RWPE2 (cell line): ENCODE results near the gene DPM1.
"Not testable (repeated sequence)": the region's sequence is repeated elsewhere in the genome, so short reads cannot be mapped to it uniquely, and the experiment has no call there.

Experiments
- ATAC-seq: fragments of 200-7000 bp; cut with Tn5 transposase; 3 replicates; pipeline ENCODE4 v1.9.1; 2021; ENCODE audit warnings: low read depth
- DNase-seq: peaks from one replicate; pipeline ENCODE4 v3.0.0-alpha.2; 2020; ENCODE audit warnings: low spot score
- H3K27ac ChIP-seq: fragments of 450-650 bp; 2 replicates; pipeline ENCODE4 v1.5.1; 2017; ENCODE audit warnings: mild to moderate bottlenecking; ENCODE audit not compliant: poor library complexity, severe bottlenecking
- H3K27me3 ChIP-seq: fragments of 250-450 bp; sonication (Bioruptor Pico); 2 replicates; pipeline ENCODE4 v1.5.1; 2021; ENCODE audit warnings: mild to moderate bottlenecking, moderate library complexity; ENCODE audit not compliant: insufficient read depth, poor library complexity, severe bottlenecking
- H3K36me3 ChIP-seq: fragments of 250-450 bp; sonication (Bioruptor Pico); 2 replicates; pipeline ENCODE4 v1.5.1; 2020; ENCODE audit warnings: low read depth, mild to moderate bottlenecking, moderate library complexity
- H3K4me1 ChIP-seq: fragments of 250-450 bp; sonication (Bioruptor Pico); 2 replicates; pipeline ENCODE4 v1.5.1; 2021; ENCODE audit warnings: mild to moderate bottlenecking, moderate library complexity; ENCODE audit not compliant: insufficient read depth, poor library complexity, severe bottlenecking
- H3K4me3 ChIP-seq: fragments of 250-450 bp; sonication (Bioruptor Pico); 2 replicates; pipeline ENCODE4 v1.5.1; 2021; ENCODE audit warnings: mild to moderate bottlenecking, moderate library complexity; ENCODE audit not compliant: severe bottlenecking
- H3K9me3 ChIP-seq: fragments of 250-450 bp; sonication (Bioruptor Pico); 2 replicates; pipeline ENCODE4 v1.5.1; 2021; ENCODE audit warnings: mild to moderate bottlenecking, moderate library complexity; ENCODE audit not compliant: severe bottlenecking
- TF ChIP-seq, protein P1 (sequence below): fragments of 450-650 bp; IDR thresholded peaks from one replicate; pipeline ENCODE4 v1.5.1; 2017; ENCODE audit warnings: mild to moderate bottlenecking, moderate library complexity; ENCODE audit not compliant: poor library complexity, severe bottlenecking

The DPM1 gene

DNA sequence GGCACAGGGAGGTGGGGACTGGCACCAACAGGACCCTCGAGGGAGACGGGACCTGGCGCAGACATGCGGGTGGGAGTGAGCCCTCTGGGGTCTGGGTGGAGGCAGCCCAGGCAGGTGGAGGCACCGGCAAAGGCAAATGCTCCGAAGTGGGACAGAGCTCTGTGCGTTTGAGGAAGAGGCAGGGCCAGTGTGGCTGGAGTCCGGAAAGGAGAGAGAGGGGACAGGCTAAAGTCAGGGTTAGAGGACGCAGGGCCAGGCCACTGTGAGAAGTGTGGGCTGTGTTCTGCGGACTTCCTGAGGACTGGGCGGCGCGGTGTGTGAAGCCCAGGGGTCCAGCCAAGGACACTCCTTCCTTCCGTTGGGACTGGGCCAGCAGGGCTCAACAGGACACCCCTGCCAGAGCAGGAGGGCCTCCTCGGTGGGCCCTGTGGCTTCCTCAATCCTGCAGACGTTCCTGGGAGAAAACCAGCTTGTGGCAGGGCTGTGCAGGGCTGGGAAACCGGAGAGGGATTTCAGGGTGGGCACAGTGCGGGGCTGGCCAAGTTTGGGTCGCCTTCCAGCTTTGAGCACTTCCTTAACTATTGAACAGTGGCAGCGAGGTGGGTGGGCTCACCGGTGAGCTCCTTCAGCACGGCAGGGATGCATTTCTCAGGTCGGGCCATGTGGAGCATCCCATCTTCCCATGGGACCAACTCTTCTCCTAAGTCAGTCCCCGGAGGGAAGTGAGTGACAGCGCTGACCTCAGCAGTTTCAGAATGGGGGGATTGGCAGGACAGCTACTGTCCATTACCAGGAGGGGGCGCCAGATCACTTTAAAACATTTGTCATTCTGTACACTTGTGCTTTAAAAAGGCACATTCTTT lies 22.8 kb upstream of the DPM1 start:
- ATAC-seq = no peak
- no peaks in the 10 kb centered on the region for H3K36me3 ChIP-seq
- no peaks in the 10 kb centered on the region for H3K9me3 ChIP-seq
- no peaks in the 10 kb centered on the region for H3K27me3 ChIP-seq
- no peak overlapping the region for H3K4me3 ChIP-seq
- no peak for DNase-seq
- TF ChIP-seq, protein P1, sequence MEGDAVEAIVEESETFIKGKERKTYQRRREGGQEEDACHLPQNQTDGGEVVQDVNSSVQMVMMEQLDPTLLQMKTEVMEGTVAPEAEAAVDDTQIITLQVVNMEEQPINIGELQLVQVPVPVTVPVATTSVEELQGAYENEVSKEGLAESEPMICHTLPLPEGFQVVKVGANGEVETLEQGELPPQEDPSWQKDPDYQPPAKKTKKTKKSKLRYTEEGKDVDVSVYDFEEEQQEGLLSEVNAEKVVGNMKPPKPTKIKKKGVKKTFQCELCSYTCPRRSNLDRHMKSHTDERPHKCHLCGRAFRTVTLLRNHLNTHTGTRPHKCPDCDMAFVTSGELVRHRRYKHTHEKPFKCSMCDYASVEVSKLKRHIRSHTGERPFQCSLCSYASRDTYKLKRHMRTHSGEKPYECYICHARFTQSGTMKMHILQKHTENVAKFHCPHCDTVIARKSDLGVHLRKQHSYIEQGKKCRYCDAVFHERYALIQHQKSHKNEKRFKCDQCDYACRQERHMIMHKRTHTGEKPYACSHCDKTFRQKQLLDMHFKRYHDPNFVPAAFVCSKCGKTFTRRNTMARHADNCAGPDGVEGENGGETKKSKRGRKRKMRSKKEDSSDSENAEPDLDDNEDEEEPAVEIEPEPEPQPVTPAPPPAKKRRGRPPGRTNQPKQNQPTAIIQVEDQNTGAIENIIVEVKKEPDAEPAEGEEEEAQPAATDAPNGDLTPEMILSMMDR = peak; percentile 99
- H3K4me1 ChIP-seq = peaks cover 22% of the 10 kb centered on the region
- peak overlapping the region; percentile 83 for H3K27ac ChIP-seq

DNA sequence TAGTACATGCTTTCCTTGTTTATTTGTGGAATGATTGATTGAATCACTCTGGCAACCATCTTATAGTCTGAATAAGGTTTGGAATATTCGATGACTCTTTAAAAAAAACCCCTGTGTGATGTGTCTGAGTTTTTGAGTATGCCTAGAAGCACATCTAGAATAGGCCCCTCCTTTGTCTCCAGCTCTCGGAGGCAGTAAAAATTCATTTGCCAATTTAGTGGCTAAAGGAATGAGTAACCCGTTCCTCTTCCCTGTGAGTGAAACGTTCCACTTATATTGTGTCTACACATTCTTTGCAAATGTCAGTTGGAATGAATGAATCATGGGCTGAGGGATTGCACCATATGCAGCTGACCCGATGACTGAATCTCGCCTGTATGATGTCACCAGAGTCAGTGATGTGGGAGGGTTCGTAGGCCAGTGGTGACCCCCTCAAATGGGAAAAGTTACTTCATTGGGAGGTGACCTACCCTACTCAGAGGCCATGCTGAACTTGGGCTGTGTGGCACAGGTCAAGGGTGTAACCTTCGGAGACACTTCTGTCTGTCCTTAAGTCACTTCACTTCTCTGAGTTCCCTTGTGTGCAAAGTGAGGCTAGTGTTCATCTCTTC lies 21.8 kb upstream of the DPM1 start:
- Histone ChIP-seq H3K27ac (peak overlapping the region; percentile 83), H3K9me3 (no peaks in the 10 kb centered on the region), H3K27me3 (no peaks in the 10 kb centered on the region), H3K36me3 (no peaks in the 10 kb centered on the region), H3K4me1 (peaks cover 22% of the 10 kb centered on the region), H3K4me3 (no peak overlapping the region)
- DNase-seq (no peak), ATAC-seq (peak; percentile 91)
- TF ChIP-seq, protein P1 = no peak

DNA sequence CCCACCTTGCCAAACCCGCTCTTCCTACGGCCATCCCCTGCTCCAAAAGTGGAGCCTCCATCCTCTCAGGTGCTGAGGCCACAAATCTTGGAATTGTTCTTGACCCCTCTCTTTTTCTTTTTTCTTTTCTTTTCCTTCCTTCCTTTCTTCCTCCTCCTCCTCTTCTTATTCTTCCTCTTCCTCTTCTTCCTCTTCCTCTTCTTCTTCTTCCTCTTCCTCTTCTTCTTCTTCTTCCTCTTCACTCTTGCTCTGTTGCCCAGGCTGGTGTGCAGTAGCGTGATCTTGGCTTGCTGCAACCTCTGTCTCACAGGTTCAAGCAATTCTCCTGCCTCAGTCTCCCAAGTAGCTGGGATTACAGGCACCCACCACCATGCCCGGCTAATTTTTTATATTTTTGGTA lies 20.2 kb upstream of the DPM1 start:
- not testable (repeated sequence) for H3K36me3 ChIP-seq, H3K27me3 ChIP-seq, ATAC-seq, H3K9me3 ChIP-seq, H3K27ac ChIP-seq, H3K4me3 ChIP-seq
- peaks cover 22% of the 10 kb centered on the region for H3K4me1 ChIP-seq
- DNase-seq = peak; percentile 16

DNA sequence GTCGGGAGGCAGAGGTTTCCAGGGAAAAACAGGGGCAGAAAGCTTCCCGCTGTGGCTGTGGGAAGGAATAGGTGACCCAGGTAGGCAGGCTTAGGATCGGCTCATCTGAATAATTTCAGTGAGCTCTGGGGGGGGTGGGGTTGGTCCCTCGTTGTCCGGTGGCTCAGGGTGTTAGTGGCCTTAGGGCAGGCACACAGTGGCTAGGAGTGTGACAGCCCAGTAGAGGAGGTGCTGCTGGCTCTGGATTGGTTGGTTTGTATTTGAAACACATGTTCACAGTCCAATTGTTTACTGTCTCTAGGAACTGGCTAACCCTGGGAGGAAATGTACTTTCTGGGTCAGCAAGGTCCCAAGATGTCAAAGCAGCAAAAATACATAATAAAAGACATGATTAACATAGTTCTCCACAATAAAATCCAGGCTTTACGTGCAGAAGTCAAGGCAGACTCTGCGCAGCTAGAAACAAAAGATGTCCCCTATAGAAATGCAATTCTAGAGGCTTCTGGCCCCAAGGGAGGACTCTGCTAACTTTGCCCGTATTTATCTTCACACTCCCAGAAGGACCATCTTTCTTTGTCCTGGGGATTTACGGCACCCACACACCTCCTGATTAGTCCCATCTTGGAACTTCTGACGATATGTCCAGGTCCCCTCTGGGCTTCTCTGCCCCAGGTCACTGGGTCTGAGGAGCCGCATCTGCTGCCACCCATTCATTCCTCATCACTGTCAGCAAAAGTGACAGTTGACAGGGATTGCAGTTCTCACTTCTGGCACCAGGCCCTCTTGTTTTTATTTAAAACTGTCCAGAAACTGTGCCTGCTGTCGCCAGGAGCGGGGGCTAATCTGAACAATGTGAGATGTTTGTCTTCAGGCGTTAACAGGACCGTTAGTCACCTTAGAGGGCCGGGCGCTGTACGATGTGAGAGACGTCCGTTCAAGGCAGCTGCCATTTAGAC lies 19.0 kb upstream of the DPM1 start:
- DNase-seq = peak; percentile 72
- H3K9me3 ChIP-seq = no peaks in the 10 kb centered on the region
- peaks cover 18% of the 10 kb centered on the region for H3K4me1 ChIP-seq
- TF ChIP-seq, protein P1 = no peak
- H3K27me3 ChIP-seq = no peaks in the 10 kb centered on the region
- no peak overlapping the region for H3K4me3 ChIP-seq
- no peak overlapping the region for H3K27ac ChIP-seq
- no peak for ATAC-seq
- no peaks in the 10 kb centered on the region for H3K36me3 ChIP-seq

DNA sequence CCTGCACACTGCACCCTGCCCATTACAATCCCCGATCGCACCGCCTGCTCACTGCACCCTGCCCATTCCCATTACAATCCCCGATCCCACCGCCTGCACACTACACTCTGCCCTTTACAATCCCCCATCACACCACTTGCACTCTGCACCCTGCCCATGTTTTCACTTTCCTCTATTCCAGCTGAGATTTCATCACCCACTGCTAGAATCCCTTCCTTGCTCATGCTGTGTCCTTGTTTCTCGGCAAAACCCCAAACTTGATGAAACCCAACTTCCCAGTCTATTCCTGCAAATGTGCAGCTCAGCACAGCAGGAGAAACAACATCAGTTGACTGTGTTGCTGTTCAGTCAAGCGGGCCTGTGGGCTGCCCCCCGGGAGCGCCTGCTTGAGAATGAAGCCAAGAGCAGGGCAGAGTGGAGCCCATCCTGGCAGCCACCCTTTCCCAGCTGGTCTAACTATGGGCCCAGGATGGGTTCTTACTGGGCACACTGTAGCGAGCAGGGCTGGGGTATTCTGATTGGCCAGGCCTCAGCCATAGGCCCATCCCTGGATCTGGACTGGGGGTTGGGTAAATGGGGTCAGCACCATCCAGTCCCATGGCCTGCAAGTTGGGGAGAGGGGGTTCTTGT lies 17.5 kb upstream of the DPM1 start:
- Histone ChIP-seq H3K36me3 (no peaks in the 10 kb centered on the region), H3K27me3 (no peaks in the 10 kb centered on the region), H3K4me1 (peaks cover 11% of the 10 kb centered on the region), H3K9me3 (no peaks in the 10 kb centered on the region), H3K4me3 (no peak overlapping the region), H3K27ac (no peak overlapping the region)
- peak; percentile 69 for DNase-seq
- TF ChIP-seq, protein P1 = no peak
- ATAC-seq = no peak
